PC-3 (cell line): ENCODE data around the gene TRIM37.

ENCODE experiments used
- CTCF ChIP-seq: fragments of 300-600 bp; sonication (generic); conservative IDR thresholded peaks from 2 replicates; pipeline ENCODE4 v1.5.1; 2017; ENCODE audit warnings: antibody characterized with exemption, low read depth, mild to moderate bottlenecking, low read length
- EZH2phosphoT487 ChIP-seq: fragments of 300-600 bp; sonication (generic); IDR thresholded peaks from 2 replicates; pipeline ENCODE4 v1.6.1; 2018; ENCODE audit warnings: mild to moderate bottlenecking, antibody characterized with exemption, low read length, borderline replicate concordance

GRCh38 chr17:59026176-59026939 lies 80.3 kb downstream of the TRIM37 start:
- TF ChIP-seq CTCF (no peak), EZH2phosphoT487 (no peak)
